Measurements from ENCODE around the gene SIRPA.

SIRPA gene

GRCh38 chr20:1930165-1930564 lies 35.0 kb downstream of the SIRPA start:
- in situ Hi-C loops (cut with MboI; ENCODE audit: low sequenced_read_pairs), result no loop called here

DNA sequence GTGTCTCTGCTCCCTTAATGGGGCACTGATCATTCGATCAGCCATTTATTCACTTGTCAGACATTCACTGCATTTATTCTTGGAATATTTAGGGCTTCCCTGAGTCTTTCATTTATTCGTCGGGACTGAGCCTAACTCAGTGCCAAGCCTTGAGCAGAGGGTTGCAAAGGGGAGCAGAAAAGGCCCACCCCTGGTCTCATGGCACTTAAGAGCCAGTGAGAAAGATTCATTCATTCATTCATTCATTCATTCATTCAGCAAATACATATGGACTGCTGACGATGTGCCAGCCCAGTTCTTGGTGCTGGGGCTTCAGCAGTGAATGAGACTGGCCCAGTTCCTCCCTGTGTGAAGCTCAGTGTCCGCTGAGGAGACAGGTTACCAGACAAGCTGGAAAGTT lies 36.6 kb downstream of the SIRPA start:
- in situ Hi-C loops (cut with MboI; ENCODE audit: low sequenced_read_pairs), result no loop called here

GRCh38 chr20:1932971-1933370 lies 37.8 kb downstream of the SIRPA start:
- in situ Hi-C loops (cut with MboI; ENCODE audit: low sequenced_read_pairs), result no loop called here

DNA sequence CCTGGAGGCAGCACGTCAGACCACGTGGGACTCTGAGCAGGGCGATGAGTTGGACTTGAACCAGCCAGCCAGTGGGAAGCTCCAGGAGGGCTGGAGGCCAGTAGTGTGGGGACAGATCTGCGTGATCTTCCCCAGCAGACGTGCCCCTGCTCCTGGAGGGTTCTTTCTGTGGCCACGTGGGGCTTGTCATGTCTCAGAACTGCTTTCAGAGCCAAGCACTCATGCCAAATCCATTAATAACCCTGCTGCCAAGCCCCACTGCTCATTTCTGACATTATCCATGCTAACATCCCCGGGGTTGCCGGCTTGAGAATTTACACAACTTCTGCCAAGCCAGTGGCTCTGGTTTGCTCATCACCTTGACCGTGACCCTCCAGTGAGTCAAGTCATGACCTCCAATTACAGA lies 38.3 kb downstream of the SIRPA start:
- in situ Hi-C loops (cut with MboI; ENCODE audit: low sequenced_read_pairs), result no loop called here

DNA sequence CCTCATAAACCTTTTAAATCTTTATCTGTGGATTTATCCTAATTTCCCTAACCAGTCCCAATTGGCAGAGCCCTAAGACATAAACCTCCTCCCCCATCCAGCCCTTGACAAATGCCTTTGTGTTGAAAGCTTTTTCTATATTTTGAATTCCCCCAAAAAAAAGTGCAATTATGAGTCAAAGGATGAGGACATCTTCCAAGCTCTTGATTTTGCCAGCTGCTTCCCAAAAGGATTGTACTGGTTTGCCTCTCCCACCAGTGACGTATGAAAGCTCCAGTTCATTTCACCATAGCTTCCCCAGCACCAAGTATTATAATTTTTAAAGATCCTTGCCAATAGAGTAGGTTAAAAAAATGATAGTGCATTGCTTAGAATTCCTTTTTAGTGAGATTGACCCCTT lies 38.9 kb downstream of the SIRPA start:
- in situ Hi-C loops (cut with MboI; ENCODE audit: low sequenced_read_pairs), result no loop called here

GRCh38 chr20:1934721-1935573 lies 39.7 kb downstream of the SIRPA start:
- in situ Hi-C loops (cut with MboI; ENCODE audit: low sequenced_read_pairs), result no loop called here

GRCh38 chr20:1935696-1936366 lies 40.6 kb downstream of the SIRPA start:
- in situ Hi-C loops (cut with MboI; ENCODE audit: low sequenced_read_pairs), result no loop called here

GRCh38 chr20:1937316-1937976 lies 42.2 kb downstream of the SIRPA start:
- in situ Hi-C loops (cut with MboI; ENCODE audit: low sequenced_read_pairs), result no loop called here

GRCh38 chr20:1938464-1939269 lies 43.5 kb downstream of the SIRPA start:
- in situ Hi-C loops (cut with MboI; ENCODE audit: low sequenced_read_pairs), result no loop called here

DNA sequence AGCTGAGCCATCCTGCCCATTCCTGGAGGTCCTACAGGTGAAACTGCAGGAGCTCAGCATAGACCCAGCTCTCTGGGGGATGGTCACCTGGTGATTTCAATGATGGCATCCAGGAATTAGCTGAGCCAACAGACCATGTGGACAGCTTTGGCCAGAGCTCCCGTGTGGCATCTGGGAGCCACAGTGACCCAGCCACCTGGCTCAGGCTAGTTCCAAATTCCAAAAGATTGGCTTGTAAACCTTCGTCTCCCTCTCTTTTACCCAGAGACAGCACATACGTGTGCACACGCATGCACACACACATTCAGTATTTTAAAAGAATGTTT lies 44.0 kb downstream of the SIRPA start:
- in situ Hi-C loops (cut with MboI; ENCODE audit: low sequenced_read_pairs), result no loop called here

DNA sequence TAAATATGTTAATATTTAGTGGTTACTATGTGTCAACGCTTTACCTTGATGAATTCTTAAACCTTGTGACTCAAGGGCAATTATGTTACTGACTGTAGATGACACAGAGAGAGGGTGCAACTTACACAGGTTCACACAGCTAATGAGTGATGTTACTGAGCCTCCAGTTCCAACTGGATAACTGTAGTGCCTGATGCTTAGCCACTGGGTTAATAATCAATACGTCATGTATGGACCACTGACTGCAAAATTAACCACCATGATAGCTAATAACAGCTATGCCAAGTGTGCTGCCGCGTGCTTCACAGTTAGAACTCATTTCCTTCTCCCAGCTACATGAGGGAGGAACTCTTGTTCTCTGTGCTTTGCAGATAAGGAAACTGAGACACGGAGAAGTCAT lies 45.4 kb downstream of the SIRPA start:
- in situ Hi-C loops (cut with MboI; ENCODE audit: low sequenced_read_pairs), result no loop called here

GRCh38 chr20:1941226-1941625 lies 46.0 kb downstream of the SIRPA start:
- in situ Hi-C loops (cut with MboI; ENCODE audit: low sequenced_read_pairs), result no loop called here

- in situ Hi-C loops (cut with MboI; ENCODE audit: low sequenced_read_pairs), result no loop called here
Measured at GRCh38 chr20:1942061-1942460, 46.9 kb downstream of the SIRPA start.

- in situ Hi-C loops (cut with MboI; ENCODE audit: low sequenced_read_pairs), result no loop called here
Measured at GRCh38 chr20:1942486-1943274, 47.5 kb downstream of the SIRPA start.

GRCh38 chr20:1943275-1944002 lies 48.2 kb downstream of the SIRPA start:
- in situ Hi-C loops (cut with MboI; ENCODE audit: low sequenced_read_pairs), result no loop called here

- in situ Hi-C loops (cut with MboI; ENCODE audit: low sequenced_read_pairs), result no loop called here
Measured at GRCh38 chr20:1944345-1945091, 49.3 kb downstream of the SIRPA start.

GRCh38 chr20:1945134-1945618 lies 50.0 kb downstream of the SIRPA start:
- in situ Hi-C loops (cut with MboI; ENCODE audit: low sequenced_read_pairs), result no loop called here

- in situ Hi-C loops (cut with MboI; ENCODE audit: low sequenced_read_pairs), result no loop called here
Measured at GRCh38 chr20:1945660-1946059, 50.5 kb downstream of the SIRPA start.

GRCh38 chr20:1946442-1946761 lies 51.2 kb downstream of the SIRPA start:
- in situ Hi-C loops (cut with MboI; ENCODE audit: low sequenced_read_pairs), result no loop called here
